Calu3 (cell line): ENCODE data around the gene YJEFN3. TPM values are rescaled to one million over a fixed set of nuclear protein-coding genes. Genes with fewer than 3 reads are reported as not detected.
A peak's percentile ranks its signal among the peaks of the same experiment; 100 is the strongest.

Experiments used
- BruUV-seq: library from RNA; stranded (reverse); fragments of 400-500 nt; replicated peaks from 2 replicates; lab custom pipeline; 2021; lab: Mats Ljungman, UMichigan
- CTCF ChIA-PET: fragments of 300-600 bp; sonication (Branson Sonifier 250); formaldehyde crosslinking; loops from one replicate; lab custom pipeline; 2022; ENCODE audit warnings: antibody characterized with exemption; lab: Charles Lee
- DNase-seq: peaks from one replicate; pipeline ENCODE4 v3.0.0; 2022
- H3K27ac Mint-ChIP-seq: one replicate; pipeline ENCODE4 v1.8.0; 2022; ENCODE audit warnings: mixed read lengths; ENCODE audit not compliant: unreplicated experiment
- H3K27me3 Mint-ChIP-seq: one replicate; pipeline ENCODE4 v1.8.0; 2022; ENCODE audit warnings: mixed read lengths; ENCODE audit not compliant: unreplicated experiment
- H3K36me3 Mint-ChIP-seq: one replicate; pipeline ENCODE4 v1.8.0; 2022; ENCODE audit warnings: mild to moderate bottlenecking, moderate library complexity, mixed read lengths; ENCODE audit not compliant: insufficient read depth, unreplicated experiment
- H3K4me1 Mint-ChIP-seq: one replicate; pipeline ENCODE4 v1.8.0; 2022; ENCODE audit warnings: mild to moderate bottlenecking, low read depth, mixed read lengths; ENCODE audit not compliant: unreplicated experiment
- H3K4me3 Mint-ChIP-seq: one replicate; pipeline ENCODE4 v1.8.0; 2022; ENCODE audit warnings: mild to moderate bottlenecking, low read depth, moderate library complexity, mixed read lengths; ENCODE audit not compliant: unreplicated experiment
- H3K9me3 Mint-ChIP-seq: one replicate; pipeline ENCODE4 v1.8.0; 2022; ENCODE audit warnings: low read depth, mixed read lengths; ENCODE audit not compliant: unreplicated experiment
- CTCF ChIP-seq: fragments of 200-600 bp; IDR thresholded peaks from one replicate; pipeline ENCODE4 v1.8.0; 2022; ENCODE audit warnings: antibody characterized with exemption; ENCODE audit not compliant: unreplicated experiment
- intact Hi-C: fragments of 100-400 bp; cut with micrococcal nuclease; formaldehyde crosslinking; loops from one replicate; pipeline ENCODE4 v1.10.0; 2022; ENCODE audit not compliant: unreplicated experiment
- total RNA-seq: library from RNA; stranded (reverse); gene quantifications from 2 replicates; pipeline ENCODE4 v1.2.3, GENCODE V29; 2022

YJEFN3 gene
- total RNA-seq, 1 experiment from 2014 or later = 10.4 TPM

GRCh38 chr19:19553670-19554069, 25.0 kb downstream of the YJEFN3 start:
- TF ChIP-seq CTCF = no peak
- CTCF ChIA-PET = interaction anchor here (1.3 to 1.6 kb wide), 2 partner anchors 21 to 75 kb away, joined by 5 read pairs; no protein-coding TSS in a partner anchor
- Mint-ChIP-seq H3K4me1 (no peaks in the 10 kb centered on the region), H3K4me3 (no peak overlapping the region), H3K9me3 (no peaks in the 10 kb centered on the region), H3K36me3 (peaks cover 4% of the 10 kb centered on the region), H3K27me3 (peaks cover 10% of the 10 kb centered on the region), H3K27ac (no peak overlapping the region)
- intact Hi-C loops = loop anchor here (10.0 kb wide), 1 partner anchor 51 kb away; no protein-coding TSS in a partner anchor
- no peak for DNase-seq
- BruUV-seq = no TSS peak

GRCh38 chr19:19554074-19555023, 25.6 kb downstream of the YJEFN3 start:
- H3K27ac Mint-ChIP-seq = no peak overlapping the region
- DNase-seq = peak; percentile 48
- no peak for TF ChIP-seq CTCF
- no peaks in the 10 kb centered on the region for H3K4me1 Mint-ChIP-seq
- no peak overlapping the region for H3K4me3 Mint-ChIP-seq
- no peaks in the 10 kb centered on the region for H3K9me3 Mint-ChIP-seq
- intact Hi-C loops = loop anchor here (10.0 kb wide), 1 partner anchor 50 kb away; no protein-coding TSS in a partner anchor
- peaks cover 4% of the 10 kb centered on the region for H3K36me3 Mint-ChIP-seq
- no TSS peak for BruUV-seq
- peaks cover 4% of the 10 kb centered on the region for H3K27me3 Mint-ChIP-seq
- CTCF ChIA-PET = interaction anchor here (0.8 to 1.6 kb wide), 2 partner anchors 14 to 22 kb away, joined by 3 to 5 read pairs; no protein-coding TSS in a partner anchor

GRCh38 chr19:19558055-19558454, 29.3 kb downstream of the YJEFN3 start:
- no peaks in the 10 kb centered on the region for H3K4me1 Mint-ChIP-seq

GRCh38 chr19:19558636-19559035, 29.9 kb downstream of the YJEFN3 start:
- TF ChIP-seq CTCF = no peak
- Mint-ChIP-seq H3K27ac (no peak overlapping the region), H3K4me1 (no peaks in the 10 kb centered on the region), H3K36me3 (no peaks in the 10 kb centered on the region), H3K9me3 (no peaks in the 10 kb centered on the region), H3K4me3 (no peak overlapping the region), H3K27me3 (no peaks in the 10 kb centered on the region)
- intact Hi-C loops = loop anchor here (10.0 kb wide), 1 partner anchor 46 kb away; no protein-coding TSS in a partner anchor
- CTCF ChIA-PET = no interaction called here
- no TSS peak for BruUV-seq
- DNase-seq = no peak

More at GRCh38 chr19:19558055-19558454, 29.3 kb downstream of the YJEFN3 start:
- intact Hi-C loops = loop anchor here (10.0 kb wide), 1 partner anchor 47 kb away; no protein-coding TSS in a partner anchor
- TF ChIP-seq CTCF = no peak
- Mint-ChIP-seq H3K4me3 (no peak overlapping the region), H3K27me3 (no peaks in the 10 kb centered on the region), H3K36me3 (no peaks in the 10 kb centered on the region), H3K9me3 (no peaks in the 10 kb centered on the region), H3K27ac (no peak overlapping the region)
- CTCF ChIA-PET = no interaction called here
- no peak for DNase-seq
- BruUV-seq = no TSS peak
